H1 (cell line): Measurements from ENCODE around the gene PIP5K1C. TPM values are rescaled to one million over a fixed set of nuclear protein-coding genes. Genes with fewer than 3 reads are reported as not detected.

Experiments used
- CTCF ChIA-PET: fragments of 300-600 bp; sonication (Branson Sonifier 250); formaldehyde crosslinking; loops from one replicate; lab custom pipeline; 2021; ENCODE audit not compliant: partially characterized antibody; lab: Charles Lee
- POLR2A ChIA-PET: fragments of 300-600 bp; sonication (Branson Sonifier 250); formaldehyde crosslinking; loops from one replicate; lab custom pipeline; 2021; ENCODE audit warnings: inconsistent platforms; ENCODE audit not compliant: partially characterized antibody; lab: Charles Lee
- DNase-seq, 2 experiments: peaks; one replicate each; pipeline versions ENCODE4 v3.0.0 to v3.0.0-alpha.2; 2010 to 2022; ENCODE audit warnings: low spot score in 2 of 2, low read depth in 1 of 2, mixed read lengths in 1 of 2
- FAIRE-seq: peaks from 2 replicates; lab custom pipeline; 2011; peaks lifted over from hg19 to GRCh38; lab: Jason Lieb, UNC
- H2AFZ ChIP-seq: 2 replicates; pipeline ENCODE4 v1.8.1; 2012; ENCODE audit warnings: low read length, inconsistent platforms
- H2AK5ac ChIP-seq: 2 replicates; pipeline ENCODE4 v1.6.1; 2013; ENCODE audit warnings: low read depth, low read length
- H2BK120ac ChIP-seq: replicated peaks from 2 replicates; pipeline ENCODE3; 2013; ENCODE audit warnings: low read depth, low read length, inconsistent platforms
- H2BK12ac ChIP-seq: 2 replicates; pipeline ENCODE4 v1.6.1; 2013; ENCODE audit warnings: low read depth, low read length
- H2BK15ac ChIP-seq: 2 replicates; pipeline ENCODE4 v1.6.1; 2013; ENCODE audit warnings: low read length
- H2BK20ac ChIP-seq: 2 replicates; pipeline ENCODE4 v1.6.1; 2013; ENCODE audit warnings: low read length
- H2BK5ac ChIP-seq: 2 replicates; pipeline ENCODE4 v1.6.1; 2013; ENCODE audit warnings: low read depth, low read length
- H3K14ac ChIP-seq: 2 replicates; pipeline ENCODE4 v1.6.1; 2013; ENCODE audit warnings: inconsistent platforms; ENCODE audit not compliant: insufficient read length
- H3K18ac ChIP-seq: 2 replicates; pipeline ENCODE4 v1.6.1; 2013; ENCODE audit warnings: low read length; ENCODE audit errors: extremely low read depth
- H3K23ac ChIP-seq: 2 replicates; pipeline ENCODE4 v1.6.1; 2013; ENCODE audit warnings: inconsistent platforms; ENCODE audit not compliant: insufficient read length
- H3K23me2 ChIP-seq: 2 replicates; pipeline ENCODE4 v1.6.1; 2013; ENCODE audit warnings: low read depth, low read length
- H3K27ac ChIP-seq: 2 replicates; pipeline ENCODE4 v1.6.1; 2011; ENCODE audit warnings: low read depth, low read length, inconsistent platforms
- H3K27me3 ChIP-seq, 4 experiments: replicated peaks in 1 of 4; 1 replicate in 1 of 4; 2 replicates in 3 of 4; pipeline versions ENCODE4 v1.6.1 to v1.8.1; 2011 to 2013; ENCODE audit warnings: low read length in 3 of 4, mild to moderate bottlenecking in 3 of 4, inconsistent platforms in 2 of 4, mixed read lengths in 2 of 4, moderate library complexity in 1 of 4; ENCODE audit not compliant: control insufficient read depth in 3 of 4, insufficient read depth in 3 of 4; ENCODE audit errors: extremely low read depth in 1 of 4
- H3K36me3 ChIP-seq, 4 experiments: 2 replicates each; pipeline versions ENCODE4 v1.6.1 to v1.8.1; 2011 to 2013; ENCODE audit warnings: mild to moderate bottlenecking in 4 of 4, low read length in 3 of 4, moderate library complexity in 2 of 4, control low read depth in 1 of 4, inconsistent platforms in 1 of 4; ENCODE audit not compliant: insufficient read depth in 4 of 4, control insufficient read depth in 2 of 4
- H3K4ac ChIP-seq: replicated peaks from 2 replicates; pipeline ENCODE3; 2013; ENCODE audit warnings: low read length, low read depth, mixed read lengths, inconsistent platforms; ENCODE audit not compliant: insufficient read length
- H3K4me1 ChIP-seq, 4 experiments: replicated peaks in 1 of 4; 1 replicate in 1 of 4; 2 replicates in 3 of 4; pipeline versions ENCODE4 v1.6.1 to v1.8.1; 2011 to 2013; ENCODE audit warnings: low read length in 3 of 4, inconsistent platforms in 2 of 4, mixed read lengths in 1 of 4; ENCODE audit not compliant: insufficient read depth in 4 of 4, control insufficient read depth in 3 of 4
- H3K4me2 ChIP-seq, 2 experiments: 2 replicates each; pipeline versions ENCODE4 v1.6.1 to v1.8.1; 2011 to 2013; ENCODE audit warnings: low read depth in 2 of 2, low read length in 2 of 2, control low read depth in 1 of 2, inconsistent platforms in 1 of 2, mild to moderate bottlenecking in 1 of 2; ENCODE audit not compliant: insufficient read depth in 1 of 2
- H3K4me3 ChIP-seq, 4 experiments: fragments of 200-600, 300-600 bp in 1 of 4; sonication (generic), shearing (Covaris generic), sonication (Bioruptor Twin) in 1 of 4; 2 replicates each; pipeline versions ENCODE4 v1.5.1 to v1.8.1; 2011 to 2016; ENCODE audit warnings: low read length in 4 of 4, low read depth in 3 of 4, control low read depth in 2 of 4, inconsistent platforms in 2 of 4, mild to moderate bottlenecking in 2 of 4, mixed read lengths in 1 of 4, moderate library complexity in 1 of 4; ENCODE audit not compliant: insufficient read depth in 2 of 4; ENCODE audit errors: extremely low read depth in 1 of 4
- H3K56ac ChIP-seq: replicated peaks from 2 replicates; pipeline ENCODE3; 2013; ENCODE audit warnings: low read depth, mild to moderate bottlenecking, mixed read lengths, low read length, inconsistent platforms; ENCODE audit not compliant: insufficient read length
- H3K79me1 ChIP-seq: 2 replicates; pipeline ENCODE4 v1.6.1; 2013; ENCODE audit warnings: low read depth, low read length, control low read depth
- H3K79me2 ChIP-seq, 2 experiments: 2 replicates each; pipeline versions ENCODE4 v1.6.1 to v1.8.1; 2012 to 2013; ENCODE audit warnings: low read length in 2 of 2, mild to moderate bottlenecking in 2 of 2, inconsistent platforms in 1 of 2; ENCODE audit not compliant: insufficient read depth in 2 of 2, control insufficient read depth in 1 of 2
- H3K9ac ChIP-seq, 4 experiments: replicated peaks in 1 of 4; 1 replicate in 1 of 4; 2 replicates in 3 of 4; pipeline versions ENCODE4 v1.6.1 to v1.8.1; 2011 to 2013; ENCODE audit warnings: low read depth in 3 of 4, low read length in 3 of 4, control low read depth in 2 of 4, mild to moderate bottlenecking in 2 of 4, moderate library complexity in 2 of 4, inconsistent platforms in 1 of 4; ENCODE audit errors: extremely low read depth in 1 of 4
- H3K9me3 ChIP-seq, 2 experiments: 2 replicates each; pipeline versions ENCODE4 v1.6.1 to v1.8.1; 2012 to 2013; ENCODE audit warnings: mild to moderate bottlenecking in 2 of 2, moderate library complexity in 2 of 2, control low read depth in 1 of 2, inconsistent platforms in 1 of 2, low read depth in 1 of 2, low read length in 1 of 2, mixed read lengths in 1 of 2; ENCODE audit not compliant: insufficient read depth in 2 of 2
- H4K20me1 ChIP-seq, 2 experiments: replicated peaks in 1 of 2; 2 replicates each; pipeline versions ENCODE3 to v1.8.1; 2011 to 2013; ENCODE audit warnings: inconsistent platforms in 2 of 2, low read length in 2 of 2, mild to moderate bottlenecking in 1 of 2; ENCODE audit not compliant: insufficient read depth in 2 of 2, control insufficient read depth in 1 of 2
- H4K5ac ChIP-seq: 2 replicates; pipeline ENCODE4 v1.6.1; 2013; ENCODE audit warnings: low read length, low read depth, mixed read lengths, inconsistent platforms; ENCODE audit not compliant: insufficient read length
- H4K8ac ChIP-seq: 2 replicates; pipeline ENCODE4 v1.8.0; 2013; ENCODE audit warnings: mild to moderate bottlenecking, moderate library complexity, low read length, inconsistent platforms; ENCODE audit not compliant: insufficient read depth; ENCODE audit errors: extremely low read depth
- H4K91ac ChIP-seq: replicated peaks from 2 replicates; pipeline ENCODE3; 2013; ENCODE audit warnings: low read length, mixed read lengths, inconsistent platforms; ENCODE audit not compliant: insufficient read length
- ASH2L ChIP-seq: fragments of 200-600, 300-600 bp; sonication (generic); IDR thresholded peaks from one replicate; pipeline ENCODE4 v1.7.1; 2017; ENCODE audit warnings: low read length
- GTF2F1 ChIP-seq: IDR thresholded peaks from 2 replicates; pipeline ENCODE4 v1.6.1; 2012; ENCODE audit warnings: low read depth, low read length, improper control_type of control experiment, borderline replicate concordance
- JUN ChIP-seq: IDR thresholded peaks from 2 replicates; pipeline ENCODE4 v1.6.1; 2011; ENCODE audit warnings: low read depth, mild to moderate bottlenecking, improper control_type of control experiment, low read length
- SIN3A ChIP-seq, 2 experiments: IDR thresholded peaks in 1 of 2; conservative IDR thresholded peaks in 1 of 2; 2 replicates each; pipeline ENCODE4 v1.6.1; 2011 to 2012; ENCODE audit warnings: low read length in 2 of 2, improper control_type of control experiment in 1 of 2, low read depth in 1 of 2, mild to moderate bottlenecking in 1 of 2
- TAF7 ChIP-seq: optimal IDR thresholded peaks from 2 replicates; pipeline ENCODE3; 2011; ENCODE audit warnings: low read depth, mild to moderate bottlenecking, inconsistent platforms, low read length, moderate library complexity, borderline replicate concordance
- WGBS, 2 experiments: shearing (Covaris generic) in 1 of 2; methylation state at CpG; one replicate each; pipeline versions ENCODE4 v1.1.6 to v1.1.7; 2013 to 2015; ENCODE audit warnings: low lambda C conversion rate in 2 of 2, mixed read lengths in 2 of 2, inconsistent platforms in 1 of 2, low coverage in 1 of 2, missing lambda C conversion rate in 1 of 2; ENCODE audit not compliant: insufficient replicate concordance in 2 of 2, insufficient coverage in 1 of 2, insufficient read length in 1 of 2; ENCODE audit errors: extremely low coverage in 1 of 2, missing lambda C conversion rate in 1 of 2; 5-methylcytosine and 5-hydroxymethylcytosine counted together
- polyA plus RNA-seq, 7 experiments: library from polyadenylated mRNA; depleted of rRNA in 3 of 7; stranded (reverse) in 5 of 7; unstranded in 2 of 7; fragments of >200 nt in 5 of 7; fragments of 200-250 nt in 2 of 7; gene quantifications; 1 replicate in 5 of 7; 2 replicates in 1 of 7; 4 replicates in 1 of 7; pipeline versions ENCODE4 v1.2.1 to v1.2.3, GENCODE V29; 2011 to 2013; ENCODE audit warnings: missing spikeins in 2 of 7, mixed read lengths in 2 of 7
- total RNA-seq: library from RNA; stranded (reverse); fragmentation: NEBNext Ultra II Directional; extraction: Animal tissue kit (Norgen Biotek cat#: 25700); gene quantifications from 2 replicates; pipeline ENCODE4 v1.2.1, GENCODE V29; 2021

PIP5K1C gene
- total and polyA plus RNA-seq, 2 of the 8 experiments (the other 6 are each of a cell fraction or from before 2014, with no cell fraction given), result 10.6 to 32.9 TPM

DNA sequence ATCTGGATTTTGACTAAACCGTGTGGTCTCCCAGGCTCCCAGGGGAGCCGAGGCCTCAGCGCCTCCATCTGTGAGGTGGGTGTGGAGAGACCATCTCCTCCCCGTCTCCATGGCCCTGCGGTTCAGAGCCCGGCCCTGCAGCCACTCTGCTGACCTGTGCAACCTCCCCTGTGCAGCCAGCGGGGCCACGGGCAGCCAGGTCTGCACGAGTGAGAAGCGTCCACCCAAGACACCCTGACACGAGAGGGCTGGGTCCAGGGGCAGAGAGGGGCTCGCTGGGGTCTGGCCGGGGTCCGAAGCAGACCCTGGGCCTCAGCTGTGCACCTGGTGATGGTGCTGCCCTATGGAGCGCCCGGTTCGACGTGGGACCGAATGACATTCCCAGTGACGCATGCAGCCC is 63.3 kb downstream of the PIP5K1C start:
- H3K23ac ChIP-seq, result no peak overlapping the region
- no peak overlapping the region for H2BK120ac ChIP-seq
- no peak overlapping the region for H3K27ac ChIP-seq
- H3K18ac ChIP-seq, result no peak overlapping the region
- no peak overlapping the region for H2AK5ac ChIP-seq
- no peak overlapping the region for H3K14ac ChIP-seq
- ChIA-PET CTCF (interaction anchor here (1.4 to 1.8 kb wide), 2 partner anchors 11 to 61 kb away, joined by 3 to 5 read pairs; no protein-coding TSS in a partner anchor), POLR2A (interaction anchor here (0.8 to 1.3 kb wide), 3 partner anchors 14 to 17 kb away, joined by 3 read pairs; no protein-coding TSS in a partner anchor)
- H3K27me3 ChIP-seq, result no peaks in the 10 kb centered on the region
- no peaks in the 10 kb centered on the region for H3K79me1 ChIP-seq
- WGBS, 2 experiments, result 85% methylated on average over 20 of the region's 20 CpGs; no CpG with 5 or more reads in 1 of the 2 experiments
- H2BK20ac ChIP-seq, result no peak overlapping the region
- H3K9me3 ChIP-seq, result no peaks in the 10 kb centered on the region
- H3K9ac ChIP-seq, result no peak overlapping the region
- no peak overlapping the region for H4K91ac ChIP-seq
- FAIRE-seq (no peak), DNase-seq (no peak)
- no peak overlapping the region for H3K4me3 ChIP-seq
- no peaks in the 10 kb centered on the region for H3K4me1 ChIP-seq
- no peak overlapping the region for H3K56ac ChIP-seq
- no peak overlapping the region for H3K4me2 ChIP-seq
- no peaks in the 10 kb centered on the region for H3K23me2 ChIP-seq
- H2AFZ ChIP-seq, result no peak overlapping the region
- H2BK5ac ChIP-seq, result no peak overlapping the region
- H3K4ac ChIP-seq, result no peak overlapping the region
- H2BK12ac ChIP-seq, result no peak overlapping the region
- H4K20me1 ChIP-seq, result no peaks in the 10 kb centered on the region
- H3K79me2 ChIP-seq, result no peaks in the 10 kb centered on the region
- H2BK15ac ChIP-seq, result no peak overlapping the region
- no peak overlapping the region for H4K5ac ChIP-seq
- no peak overlapping the region for H4K8ac ChIP-seq
- H3K36me3 ChIP-seq, result peaks cover 0 to 32% (median 5%) of the 10 kb centered on the region in 4 experiments; a peak in 4 of 8 replicates
- no peak for TF ChIP-seq JUN
- TF ChIP-seq GTF2F1, result no peak
- TF ChIP-seq ASH2L, result no peak
- no peak for TF ChIP-seq SIN3A (conservative IDR thresholded peaks at IDR 0.05 in 1 of 2, IDR thresholded peaks at IDR 0.05 in 1 of 2; ENCODE audit: low read depth in 1 of 2, low read length in 2 of 2)
- no peak for TF ChIP-seq TAF7
